GM23338 (cell line): ENCODE measurements around the gene DAAM2.

Experiments used
- CREB1 ChIP-seq: fragments of 250-450 bp; sonication (Bioruptor Pico); IDR thresholded peaks from 2 replicates; pipeline ENCODE4 v1.5.0; 2020; ENCODE audit warnings: low read depth, mild to moderate bottlenecking, moderate library complexity
- CTCF ChIP-seq, 2 experiments: fragments of 200-600 bp in 1 of 2; sonication (generic) in 1 of 2; conservative IDR thresholded peaks; 2 replicates each; pipeline versions ENCODE4 v1.5.1 to v1.6.1; 2016 to 2017; ENCODE audit warnings: antibody characterized with exemption in 2 of 2, low read depth in 2 of 2, mild to moderate bottlenecking in 2 of 2, moderate library complexity in 1 of 2
- ETS1 ChIP-seq: IDR thresholded peaks from 2 replicates; pipeline ENCODE4 v1.6.1; 2016; ENCODE audit warnings: antibody characterized with exemption
- EZH2 ChIP-seq: fragments of 200-600 bp; sonication (generic); IDR thresholded peaks from one replicate; pipeline ENCODE4 v1.8.0; 2017; ENCODE audit warnings: antibody characterized with exemption, mild to moderate bottlenecking, low read depth; ENCODE audit not compliant: unreplicated experiment
- EZH2phosphoT487 ChIP-seq: fragments of 200-600 bp; sonication (generic); IDR thresholded peaks from one replicate; pipeline ENCODE4 v1.8.1; 2018; ENCODE audit warnings: antibody characterized with exemption; ENCODE audit not compliant: unreplicated experiment
- JUNB ChIP-seq: IDR thresholded peaks from one replicate; pipeline ENCODE4 v1.6.1; 2016; ENCODE audit warnings: antibody characterized with exemption; ENCODE audit not compliant: unreplicated experiment
- POLR2AphosphoS5 ChIP-seq: IDR thresholded peaks from 2 replicates; pipeline ENCODE4 v1.6.1; 2016; ENCODE audit warnings: antibody characterized with exemption, low read depth
- REST ChIP-seq: IDR thresholded peaks from one replicate; pipeline ENCODE4 v1.6.1; 2018; ENCODE audit warnings: antibody characterized with exemption; ENCODE audit not compliant: unreplicated experiment

GRCh38 chr6:39821046-39821740 lies 29.0 kb downstream of the DAAM2 start:
- TF ChIP-seq CTCF (conservative IDR thresholded peaks at IDR 0.05; ENCODE audit: low read depth in 2 of 2): no peak
- TF ChIP-seq EZH2: no peak
- TF ChIP-seq EZH2phosphoT487: no peak
- no peak for TF ChIP-seq POLR2AphosphoS5
- TF ChIP-seq JUNB: no peak
- no peak for TF ChIP-seq CREB1 (CRISPR knock-in tag)
- TF ChIP-seq REST: no peak
- no peak for TF ChIP-seq ETS1
